ENCODE results near the gene ADH7.

Gene ADH7

GRCh38 chr4:99404595-99405287, 30.4 kb downstream of the ADH7 start:
- peaks cover 14% of the 10 kb centered on the region for H3K4me1 ChIP-seq (ENCODE audit: insufficient read depth, poor library complexity, severe bottlenecking)
- no peak for TF ChIP-seq CTCF (IDR thresholded peaks at IDR 0.05; ENCODE audit: poor library complexity, severe bottlenecking)
- H3K36me3 ChIP-seq (ENCODE audit: low read depth), result no peaks in the 10 kb centered on the region
- peak overlapping the region; percentile 40 for H3K27ac ChIP-seq (ENCODE audit: poor library complexity, severe bottlenecking)
- no peaks in the 10 kb centered on the region for H3K27me3 ChIP-seq (ENCODE audit: insufficient read depth, poor library complexity, severe bottlenecking)
- H3K9me3 ChIP-seq (ENCODE audit: severe bottlenecking), result no peaks in the 10 kb centered on the region
- H3K4me3 ChIP-seq (ENCODE audit: severe bottlenecking), result no peak overlapping the region
- ATAC-seq (ENCODE audit: low read depth) (peak; percentile 97), DNase-seq (ENCODE audit: low spot score) (peak; percentile 50)

DNA sequence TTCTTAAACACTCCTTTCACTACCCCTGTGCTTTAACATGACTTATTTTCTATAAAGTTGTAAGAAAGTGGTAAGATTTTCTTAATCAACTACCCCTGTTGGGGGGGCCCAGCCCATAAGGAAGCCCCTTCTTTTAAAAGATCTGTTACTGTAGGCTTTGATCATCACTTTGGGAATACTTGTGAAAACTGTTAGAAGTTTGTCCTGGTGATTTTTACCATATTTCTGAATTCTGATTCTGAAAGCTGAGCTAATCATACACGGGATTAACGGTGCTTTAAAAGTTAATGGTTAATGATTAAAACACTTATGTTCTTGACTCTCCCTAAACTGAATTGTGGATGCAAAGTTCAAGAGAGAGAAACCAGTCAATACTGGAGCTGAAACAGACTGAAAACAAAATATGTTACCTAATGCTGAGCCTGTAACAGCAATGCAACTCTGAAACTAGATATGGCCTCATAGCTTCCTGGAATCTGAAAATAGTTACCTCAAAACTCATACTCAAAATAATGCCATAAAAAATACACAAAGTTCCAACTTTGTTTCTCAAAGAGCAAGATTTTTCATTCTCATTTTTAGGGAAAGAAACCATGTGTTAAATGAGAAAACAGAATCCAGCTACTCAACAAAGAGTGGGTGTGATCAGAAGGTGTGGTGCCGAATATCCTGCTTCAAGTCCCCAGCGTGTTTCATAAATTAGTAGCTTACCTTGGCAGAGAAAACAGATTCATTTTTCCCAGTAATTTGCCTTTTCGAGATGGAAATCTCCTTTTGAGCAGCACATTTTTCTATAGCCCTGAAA, 31.6 kb downstream of the ADH7 start:
- no peaks in the 10 kb centered on the region for H3K36me3 ChIP-seq (ENCODE audit: low read depth)
- DNase-seq (ENCODE audit: low spot score), result no peak
- no peaks in the 10 kb centered on the region for H3K9me3 ChIP-seq (ENCODE audit: severe bottlenecking)
- no peak overlapping the region for H3K4me3 ChIP-seq (ENCODE audit: severe bottlenecking)
- ATAC-seq (ENCODE audit: low read depth), result no peak
- TF ChIP-seq CTCF (IDR thresholded peaks at IDR 0.05; ENCODE audit: poor library complexity, severe bottlenecking), result no peak
- peaks cover 14% of the 10 kb centered on the region for H3K4me1 ChIP-seq (ENCODE audit: insufficient read depth, poor library complexity, severe bottlenecking)
- H3K27ac ChIP-seq (ENCODE audit: poor library complexity, severe bottlenecking), result peak overlapping the region; percentile 40
- no peaks in the 10 kb centered on the region for H3K27me3 ChIP-seq (ENCODE audit: insufficient read depth, poor library complexity, severe bottlenecking)

- no peaks in the 10 kb centered on the region for H3K9me3 ChIP-seq (ENCODE audit: severe bottlenecking)
- H3K27ac ChIP-seq (ENCODE audit: poor library complexity, severe bottlenecking), result no peak overlapping the region
- no peaks in the 10 kb centered on the region for H3K36me3 ChIP-seq (ENCODE audit: low read depth)
- H3K4me1 ChIP-seq (ENCODE audit: insufficient read depth, poor library complexity, severe bottlenecking), result peaks cover 14% of the 10 kb centered on the region
- no peak for ATAC-seq (ENCODE audit: low read depth)
- no peaks in the 10 kb centered on the region for H3K27me3 ChIP-seq (ENCODE audit: insufficient read depth, poor library complexity, severe bottlenecking)
- no peak for DNase-seq (ENCODE audit: low spot score)
- no peak for TF ChIP-seq CTCF (IDR thresholded peaks at IDR 0.05; ENCODE audit: poor library complexity, severe bottlenecking)
- no peak overlapping the region for H3K4me3 ChIP-seq (ENCODE audit: severe bottlenecking)
These were observed 32.4 kb downstream of the ADH7 start for GRCh38 chr4:99402765-99403164.

GRCh38 chr4:99400831-99401230, 34.3 kb downstream of the ADH7 start:
- DNase-seq (ENCODE audit: low spot score), result no peak
- TF ChIP-seq CTCF (IDR thresholded peaks at IDR 0.05; ENCODE audit: poor library complexity, severe bottlenecking), result no peak
- Histone ChIP-seq H3K36me3 (ENCODE audit: low read depth) (no peaks in the 10 kb centered on the region), H3K27me3 (ENCODE audit: insufficient read depth, poor library complexity, severe bottlenecking) (no peaks in the 10 kb centered on the region), H3K4me1 (ENCODE audit: insufficient read depth, poor library complexity, severe bottlenecking) (peaks cover 14% of the 10 kb centered on the region), H3K4me3 (ENCODE audit: severe bottlenecking) (no peak overlapping the region), H3K27ac (ENCODE audit: poor library complexity, severe bottlenecking) (no peak overlapping the region), H3K9me3 (ENCODE audit: severe bottlenecking) (no peaks in the 10 kb centered on the region)
- ATAC-seq (ENCODE audit: low read depth), result no peak

DNA sequence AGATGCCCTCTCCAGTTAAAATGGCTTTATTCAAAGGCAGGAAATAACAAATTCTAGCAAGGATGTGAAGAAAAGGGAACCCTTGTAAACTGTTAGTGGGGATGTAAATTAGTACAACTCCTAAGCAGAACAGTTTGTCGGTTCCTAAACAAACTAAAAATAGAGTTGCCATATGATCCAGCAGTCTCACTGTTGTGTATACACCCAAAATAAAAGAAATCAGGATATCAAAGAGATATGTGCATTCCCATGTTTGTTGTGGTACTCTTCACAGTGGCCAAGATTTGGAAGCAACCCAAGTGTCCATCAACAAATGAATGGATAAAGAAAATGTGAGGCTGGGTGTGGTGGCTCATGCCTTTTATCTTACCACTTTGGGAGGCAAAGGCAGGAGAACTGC, 36.1 kb downstream of the ADH7 start:
- H3K27me3 ChIP-seq (ENCODE audit: insufficient read depth, poor library complexity, severe bottlenecking), result no peaks in the 10 kb centered on the region
- no peak for TF ChIP-seq CTCF (IDR thresholded peaks at IDR 0.05; ENCODE audit: poor library complexity, severe bottlenecking)
- H3K36me3 ChIP-seq (ENCODE audit: low read depth), result no peaks in the 10 kb centered on the region
- no peak for ATAC-seq (ENCODE audit: low read depth)
- no peak for DNase-seq (ENCODE audit: low spot score)
- peaks cover 2% of the 10 kb centered on the region for H3K4me1 ChIP-seq (ENCODE audit: insufficient read depth, poor library complexity, severe bottlenecking)
- no peak overlapping the region for H3K4me3 ChIP-seq (ENCODE audit: severe bottlenecking)
- H3K27ac ChIP-seq (ENCODE audit: poor library complexity, severe bottlenecking), result no peak overlapping the region
- no peaks in the 10 kb centered on the region for H3K9me3 ChIP-seq (ENCODE audit: severe bottlenecking)

Data from RWPE2 (cell line).